ENCODE data around the gene FHIT. TPM values are rescaled to one million over a fixed set of nuclear protein-coding genes. Genes with fewer than 3 reads are reported as not detected.

FHIT gene
- total and polyA plus RNA-seq, 4 donors: 6.9 to 16.5 (median 9.9) TPM

DNA sequence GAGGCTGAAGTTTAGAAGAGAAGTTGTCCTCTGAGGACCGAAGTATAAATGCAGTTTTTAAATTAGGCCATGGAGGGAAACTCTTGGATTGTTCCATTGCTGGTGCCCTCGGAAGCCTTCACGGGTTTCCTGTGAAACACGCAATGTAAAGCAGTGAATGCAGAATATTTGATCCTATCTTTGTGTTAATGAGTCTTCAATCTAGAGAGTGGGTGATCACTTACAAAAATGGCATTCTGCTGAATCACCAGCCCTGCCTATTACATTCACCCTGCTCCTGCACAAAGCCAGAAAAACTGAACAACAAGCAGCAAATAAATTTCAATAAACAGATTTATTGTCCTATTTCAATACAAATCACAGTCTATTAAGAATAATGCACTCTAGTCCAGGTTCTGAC lies 1063.9 kb downstream of the FHIT start:
- Histone ChIP-seq H3K36me3 (ENCODE audit: control insufficient read depth, insufficient read depth, low read length) (no peaks in the 10 kb centered on the region), H3K4me3 (ENCODE audit: low read depth, low read length) (no peak overlapping the region), H3K27ac (ENCODE audit: low read depth, low read length) (no peak overlapping the region), H3K27me3 (ENCODE audit: control insufficient read depth, insufficient read depth, low read length) (no peaks in the 10 kb centered on the region), H3K9me3 (ENCODE audit: control insufficient read depth, insufficient read depth, low read length) (no peaks in the 10 kb centered on the region), H3K4me1 (ENCODE audit: control insufficient read depth, insufficient read depth, low read length) (no peaks in the 10 kb centered on the region)
- DNase-seq (ENCODE audit: low read depth in 4 of 6, low spot score in 6 of 6): no peak
- WGBS (ENCODE audit: insufficient coverage): 100% methylated on average over 4 of the region's 4 CpGs

DNA sequence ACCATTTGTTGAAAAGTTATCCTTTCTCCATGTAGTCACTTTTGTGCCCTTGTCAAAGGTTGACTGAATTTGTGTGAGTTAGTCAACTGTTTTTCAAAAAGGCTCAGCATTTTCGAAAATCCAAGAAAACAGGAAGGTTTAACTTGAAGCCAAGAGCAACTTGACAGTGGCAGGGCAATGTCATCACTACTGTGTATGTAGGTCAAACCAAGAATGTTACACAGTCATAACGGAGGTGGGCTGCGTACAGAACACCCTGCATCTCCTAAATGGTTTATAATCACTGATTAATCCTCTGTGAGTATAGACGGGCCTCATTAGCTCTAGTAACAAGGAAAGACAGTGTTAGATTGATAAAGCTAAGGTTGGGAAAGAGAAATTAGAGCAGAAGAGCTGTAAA lies 1064.9 kb downstream of the FHIT start:
- Histone ChIP-seq H3K36me3 (ENCODE audit: control insufficient read depth, insufficient read depth, low read length) (no peaks in the 10 kb centered on the region), H3K27ac (ENCODE audit: low read depth, low read length) (no peak overlapping the region), H3K4me1 (ENCODE audit: control insufficient read depth, insufficient read depth, low read length) (no peaks in the 10 kb centered on the region), H3K27me3 (ENCODE audit: control insufficient read depth, insufficient read depth, low read length) (no peaks in the 10 kb centered on the region), H3K9me3 (ENCODE audit: control insufficient read depth, insufficient read depth, low read length) (no peaks in the 10 kb centered on the region), H3K4me3 (ENCODE audit: low read depth, low read length) (no peak overlapping the region)
- 100% methylated on average over 2 of the region's 4 CpGs for WGBS (ENCODE audit: insufficient coverage)
- no peak for DNase-seq (ENCODE audit: low read depth in 4 of 6, low spot score in 6 of 6)

DNA sequence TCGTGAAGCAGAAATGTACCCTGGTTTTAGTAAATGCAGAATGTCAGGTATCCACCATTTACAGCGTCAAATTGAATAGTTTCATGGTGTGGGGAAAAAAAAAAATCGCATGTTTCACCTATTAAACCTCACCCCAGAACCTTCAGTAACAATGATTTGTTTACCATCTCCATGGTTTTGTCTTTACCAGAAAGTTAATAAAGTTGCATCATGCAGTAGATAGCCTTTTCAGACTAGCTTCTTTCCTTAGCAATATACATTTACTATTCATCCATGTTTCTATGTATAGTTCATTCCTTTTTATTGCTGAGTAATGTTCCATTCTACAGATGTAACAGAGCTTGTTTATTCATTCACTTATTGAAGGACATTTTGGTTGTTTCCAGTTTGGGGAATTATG lies 1066.1 kb downstream of the FHIT start:
- WGBS (ENCODE audit: insufficient coverage): no CpG with 5 or more reads among the region's 3 CpGs
- no peaks in the 10 kb centered on the region for H3K27me3 ChIP-seq (ENCODE audit: control insufficient read depth, insufficient read depth, low read length)

DNA sequence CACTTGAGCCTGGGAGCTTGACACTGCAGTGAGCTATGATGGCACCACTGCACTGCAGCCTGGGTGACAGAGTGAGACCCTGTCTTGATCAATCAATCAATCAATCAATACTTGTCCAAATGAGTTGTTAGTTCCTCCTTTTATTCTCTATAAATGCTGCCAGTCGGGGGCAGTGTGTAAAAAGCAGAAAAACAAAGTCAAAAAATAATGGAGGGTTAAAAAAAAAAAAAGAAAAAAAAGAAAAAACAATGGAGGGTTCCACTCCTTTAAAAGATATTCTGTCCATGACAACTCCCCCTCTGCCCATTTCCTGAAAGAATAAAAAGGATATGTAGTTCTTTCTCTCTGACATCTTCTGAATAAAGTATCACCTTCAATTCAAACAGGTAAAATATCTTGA lies 1068.6 kb downstream of the FHIT start:
- no peak overlapping the region for H3K4me3 ChIP-seq (ENCODE audit: low read depth, low read length)
- no peaks in the 10 kb centered on the region for H3K9me3 ChIP-seq (ENCODE audit: control insufficient read depth, insufficient read depth, low read length)
- H3K27ac ChIP-seq (ENCODE audit: low read depth, low read length): no peak overlapping the region
- no peak for DNase-seq (ENCODE audit: low read depth in 4 of 6, low spot score in 6 of 6)
- no peaks in the 10 kb centered on the region for H3K27me3 ChIP-seq (ENCODE audit: control insufficient read depth, insufficient read depth, low read length)
- no peaks in the 10 kb centered on the region for H3K4me1 ChIP-seq (ENCODE audit: control insufficient read depth, insufficient read depth, low read length)
- H3K36me3 ChIP-seq (ENCODE audit: control insufficient read depth, insufficient read depth, low read length): no peaks in the 10 kb centered on the region
- no CpG with 5 or more reads among the region's 1 CpG for WGBS (ENCODE audit: insufficient coverage)

More for the DNA sequence above, 1066.1 kb downstream of the FHIT start:
- no peak for DNase-seq (ENCODE audit: low read depth in 4 of 6, low spot score in 6 of 6)
- H3K36me3 ChIP-seq (ENCODE audit: control insufficient read depth, insufficient read depth, low read length): no peaks in the 10 kb centered on the region
- no peak overlapping the region for H3K27ac ChIP-seq (ENCODE audit: low read depth, low read length)
- H3K4me3 ChIP-seq (ENCODE audit: low read depth, low read length): no peak overlapping the region
- H3K9me3 ChIP-seq (ENCODE audit: control insufficient read depth, insufficient read depth, low read length): no peaks in the 10 kb centered on the region
- no peaks in the 10 kb centered on the region for H3K4me1 ChIP-seq (ENCODE audit: control insufficient read depth, insufficient read depth, low read length)

DNA sequence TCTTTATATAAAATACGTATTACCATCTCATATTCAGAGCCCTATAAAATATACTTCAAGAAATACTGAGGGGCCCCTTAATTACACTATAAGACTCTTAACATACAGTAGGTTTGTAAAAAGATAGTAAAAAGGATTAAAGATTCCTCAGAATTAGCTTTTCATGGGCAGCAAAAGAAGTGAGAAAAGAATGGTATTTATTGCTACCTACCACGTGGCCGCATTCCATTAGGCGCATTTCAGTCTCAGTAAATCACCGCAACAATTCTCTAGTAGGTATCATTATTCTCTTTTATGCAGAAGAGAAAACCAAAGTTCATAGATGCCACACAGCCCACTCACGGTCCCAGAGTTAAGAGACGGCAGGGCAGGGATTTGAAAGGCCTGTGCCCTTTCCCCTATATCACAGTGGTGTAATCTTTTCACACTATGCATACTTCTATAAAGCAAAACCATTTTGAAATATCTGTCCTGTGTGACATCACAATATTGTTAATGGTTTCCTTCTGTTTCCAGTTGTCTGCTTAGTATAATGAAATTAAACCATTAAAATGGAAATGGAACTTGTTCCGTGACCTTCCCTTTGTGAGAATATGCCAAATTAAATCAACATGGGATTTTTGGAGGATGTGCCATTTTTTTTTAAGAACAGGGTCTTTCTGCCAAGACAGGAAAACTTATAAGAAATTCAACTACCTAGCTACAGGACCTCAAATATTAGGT lies 1072.2 kb downstream of the FHIT start:
- H3K4me3 ChIP-seq (ENCODE audit: low read depth, low read length): no peak overlapping the region
- H3K36me3 ChIP-seq (ENCODE audit: control insufficient read depth, insufficient read depth, low read length): no peaks in the 10 kb centered on the region
- H3K27me3 ChIP-seq (ENCODE audit: control insufficient read depth, insufficient read depth, low read length): no peaks in the 10 kb centered on the region
- no peaks in the 10 kb centered on the region for H3K9me3 ChIP-seq (ENCODE audit: control insufficient read depth, insufficient read depth, low read length)
- 63% methylated on average over 5 of the region's 8 CpGs for WGBS (ENCODE audit: insufficient coverage)
- no peak overlapping the region for H3K27ac ChIP-seq (ENCODE audit: low read depth, low read length)
- no peak for DNase-seq (ENCODE audit: low read depth in 4 of 6, low spot score in 6 of 6)
- H3K4me1 ChIP-seq (ENCODE audit: control insufficient read depth, insufficient read depth, low read length): no peaks in the 10 kb centered on the region

DNA sequence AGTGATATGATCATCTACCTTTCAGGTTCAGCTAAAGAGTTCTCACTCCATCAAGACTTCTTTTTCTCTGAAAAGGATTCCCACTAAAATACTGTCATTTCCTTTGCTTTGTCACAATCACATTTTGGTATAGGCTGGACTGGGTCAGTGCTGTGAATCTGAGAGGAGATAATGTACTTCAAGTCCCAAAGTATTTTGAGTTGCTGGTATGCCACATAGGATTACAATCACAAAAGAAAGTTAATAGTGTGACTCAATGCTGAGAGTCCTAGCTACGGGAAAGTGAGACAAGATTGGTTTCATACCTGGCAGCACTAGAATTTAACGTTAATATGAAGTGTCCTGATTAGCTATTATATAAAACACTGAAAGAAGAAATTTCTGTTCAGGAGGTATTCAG lies 1073.5 kb downstream of the FHIT start:
- Histone ChIP-seq H3K27ac (ENCODE audit: low read depth, low read length) (no peak overlapping the region), H3K4me3 (ENCODE audit: low read depth, low read length) (no peak overlapping the region), H3K27me3 (ENCODE audit: control insufficient read depth, insufficient read depth, low read length) (no peaks in the 10 kb centered on the region), H3K36me3 (ENCODE audit: control insufficient read depth, insufficient read depth, low read length) (no peaks in the 10 kb centered on the region), H3K9me3 (ENCODE audit: control insufficient read depth, insufficient read depth, low read length) (no peaks in the 10 kb centered on the region), H3K4me1 (ENCODE audit: control insufficient read depth, insufficient read depth, low read length) (no peaks in the 10 kb centered on the region)
- no peak for DNase-seq (ENCODE audit: low read depth in 4 of 6, low spot score in 6 of 6)
- WGBS (ENCODE audit: insufficient coverage): no CpG with 5 or more reads among the region's 2 CpGs

DNA sequence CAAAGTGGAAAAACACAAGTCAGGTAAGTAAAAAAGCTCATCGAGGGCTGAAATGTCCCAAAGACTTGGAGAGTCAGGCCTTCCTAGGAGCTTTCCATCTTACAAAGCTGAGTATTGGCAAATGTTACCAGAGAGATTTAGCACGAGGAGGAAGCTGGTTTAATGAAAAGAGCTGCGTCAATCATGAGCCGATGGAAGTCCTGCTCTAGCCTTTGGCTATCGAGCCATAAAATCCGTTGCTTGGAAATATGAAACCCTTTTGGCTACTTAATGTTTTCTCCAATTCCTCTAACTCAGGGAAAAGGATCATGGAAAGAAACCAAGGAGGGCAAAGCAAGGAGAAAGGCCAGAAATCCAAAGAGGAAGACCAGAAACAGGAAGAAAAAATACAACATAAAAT lies 1074.6 kb downstream of the FHIT start:
- no peak for DNase-seq (ENCODE audit: low read depth in 4 of 6, low spot score in 6 of 6)
- no peak overlapping the region for H3K4me3 ChIP-seq (ENCODE audit: low read depth, low read length)
- no peak overlapping the region for H3K27ac ChIP-seq (ENCODE audit: low read depth, low read length)
- no peaks in the 10 kb centered on the region for H3K4me1 ChIP-seq (ENCODE audit: control insufficient read depth, insufficient read depth, low read length)
- H3K36me3 ChIP-seq (ENCODE audit: control insufficient read depth, insufficient read depth, low read length): no peaks in the 10 kb centered on the region
- H3K27me3 ChIP-seq (ENCODE audit: control insufficient read depth, insufficient read depth, low read length): no peaks in the 10 kb centered on the region
- WGBS (ENCODE audit: insufficient coverage): 100% methylated on average over 1 of the region's 6 CpGs
- no peaks in the 10 kb centered on the region for H3K9me3 ChIP-seq (ENCODE audit: control insufficient read depth, insufficient read depth, low read length)

DNA sequence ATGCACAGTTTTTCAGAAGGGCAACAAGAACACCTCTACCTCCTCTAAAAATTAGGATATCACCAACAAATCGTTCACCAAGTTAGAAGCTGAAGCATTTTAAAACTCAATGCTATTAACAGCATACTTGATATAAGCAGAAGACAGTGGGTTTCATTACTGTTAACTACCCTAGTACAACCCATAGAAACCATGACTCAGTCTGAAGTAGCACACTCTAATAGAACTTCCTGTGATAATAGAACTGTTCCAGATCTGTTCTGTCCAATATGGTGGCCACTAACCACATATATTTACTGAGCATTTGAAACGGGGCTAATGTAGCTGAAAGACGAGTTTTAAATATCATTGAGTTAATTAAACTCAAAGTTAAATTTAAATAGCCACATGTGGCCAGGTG lies 1075.6 kb downstream of the FHIT start:
- H3K4me3 ChIP-seq (ENCODE audit: low read depth, low read length): no peak overlapping the region
- WGBS (ENCODE audit: insufficient coverage): 100% methylated on average over 1 of the region's 3 CpGs
- DNase-seq (ENCODE audit: low read depth in 4 of 6, low spot score in 6 of 6): no peak

DNA sequence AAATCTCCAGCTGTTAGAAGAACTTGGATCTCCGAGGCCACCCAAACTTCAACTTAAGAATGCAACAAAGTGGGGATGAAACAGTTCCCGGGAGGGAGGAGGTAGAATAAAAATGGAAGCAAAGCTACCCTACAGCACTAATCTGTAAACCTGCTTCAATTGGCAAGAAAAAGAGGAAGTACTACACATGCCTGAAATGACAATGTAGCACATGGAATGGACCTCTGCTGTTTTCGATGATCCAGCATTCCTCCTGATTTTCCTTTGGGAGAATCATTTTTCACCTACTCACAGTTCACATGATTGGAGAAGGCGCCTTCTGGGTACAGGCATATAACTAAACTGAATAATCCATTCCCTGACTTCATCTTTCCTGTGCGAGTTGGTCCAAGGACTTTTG lies 1081.5 kb downstream of the FHIT start:
- Histone ChIP-seq H3K4me3 (ENCODE audit: low read depth, low read length) (no peak overlapping the region), H3K27ac (ENCODE audit: low read depth, low read length) (no peak overlapping the region), H3K36me3 (ENCODE audit: control insufficient read depth, insufficient read depth, low read length) (no peaks in the 10 kb centered on the region), H3K4me1 (ENCODE audit: control insufficient read depth, insufficient read depth, low read length) (no peaks in the 10 kb centered on the region), H3K9me3 (ENCODE audit: control insufficient read depth, insufficient read depth, low read length) (no peaks in the 10 kb centered on the region), H3K27me3 (ENCODE audit: control insufficient read depth, insufficient read depth, low read length) (no peaks in the 10 kb centered on the region)
- 100% methylated on average over 1 of the region's 5 CpGs for WGBS (ENCODE audit: insufficient coverage)
- DNase-seq (ENCODE audit: low read depth in 4 of 6, low spot score in 6 of 6): no peak

More for the DNA sequence above, 1075.6 kb downstream of the FHIT start:
- Histone ChIP-seq H3K9me3 (ENCODE audit: control insufficient read depth, insufficient read depth, low read length) (no peaks in the 10 kb centered on the region), H3K27me3 (ENCODE audit: control insufficient read depth, insufficient read depth, low read length) (no peaks in the 10 kb centered on the region), H3K27ac (ENCODE audit: low read depth, low read length) (no peak overlapping the region), H3K36me3 (ENCODE audit: control insufficient read depth, insufficient read depth, low read length) (no peaks in the 10 kb centered on the region), H3K4me1 (ENCODE audit: control insufficient read depth, insufficient read depth, low read length) (no peaks in the 10 kb centered on the region)

DNA sequence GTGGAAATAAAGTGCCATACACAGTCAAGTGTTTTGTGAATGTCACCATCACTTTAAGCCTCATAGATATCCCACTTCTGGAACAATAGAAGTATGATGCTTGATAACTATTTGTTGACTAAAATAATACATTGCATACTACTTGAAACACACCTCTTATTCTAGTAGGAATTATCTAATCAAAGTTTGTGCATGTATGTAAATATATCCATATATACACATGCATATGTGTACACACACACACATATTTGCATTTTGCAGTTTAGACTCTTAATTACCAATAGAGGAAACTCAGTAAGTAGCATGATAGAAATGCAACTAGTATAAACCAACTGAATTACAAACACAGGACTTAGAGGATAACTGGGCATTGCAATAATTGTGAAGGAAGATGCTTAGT lies 1084.1 kb downstream of the FHIT start:
- DNase-seq (ENCODE audit: low read depth in 4 of 6, low spot score in 6 of 6): no peak
- Histone ChIP-seq H3K9me3 (ENCODE audit: control insufficient read depth, insufficient read depth, low read length) (no peaks in the 10 kb centered on the region), H3K27ac (ENCODE audit: low read depth, low read length) (no peak overlapping the region), H3K4me3 (ENCODE audit: low read depth, low read length) (no peak overlapping the region), H3K27me3 (ENCODE audit: control insufficient read depth, insufficient read depth, low read length) (no peaks in the 10 kb centered on the region), H3K36me3 (ENCODE audit: control insufficient read depth, insufficient read depth, low read length) (no peaks in the 10 kb centered on the region), H3K4me1 (ENCODE audit: control insufficient read depth, insufficient read depth, low read length) (no peaks in the 10 kb centered on the region)

Data from spinal cord (tissue), 10 donors.